NCI-H345 treated with DMSO at 0.1 percent for 48 hours (cell line): ENCODE results near the gene EIF1.
"Not testable (repeated sequence)": the region's sequence is repeated elsewhere in the genome, so short reads cannot be mapped to it uniquely, and the experiment has no call there.

Source experiments
- DNase-seq: peaks from one replicate; lab custom pipeline; 2025; ENCODE audit not compliant: unreplicated experiment; lab: John Stamatoyannopoulos, UW

Gene EIF1

GRCh38 chr17:41678411-41678906 is 10.2 kb upstream of the EIF1 start:
- no peak for DNase-seq

GRCh38 chr17:41678907-41679739 is 9.6 kb upstream of the EIF1 start:
- no peak for DNase-seq

GRCh38 chr17:41679740-41680425 is 8.8 kb upstream of the EIF1 start:
- DNase-seq: no peak

- peak; percentile 72 for DNase-seq
Measured at GRCh38 chr17:41680426-41681040, 8.2 kb upstream of the EIF1 start.

- DNase-seq: no peak
Measured at GRCh38 chr17:41681776-41682175, 6.9 kb upstream of the EIF1 start.

GRCh38 chr17:41682631-41683030 is 6.1 kb upstream of the EIF1 start:
- no peak for DNase-seq

- DNase-seq: no peak
Measured at GRCh38 chr17:41683441-41684007, 5.2 kb upstream of the EIF1 start.

GRCh38 chr17:41684035-41684434 is 4.7 kb upstream of the EIF1 start:
- DNase-seq: no peak

- not testable (repeated sequence) for DNase-seq
Measured at GRCh38 chr17:41685753-41686152, 2.9 kb upstream of the EIF1 start.

- DNase-seq: no peak
Measured at GRCh38 chr17:41686281-41686680, 2.4 kb upstream of the EIF1 start.

GRCh38 chr17:41687828-41688640 is 651 bp upstream of the EIF1 start:
- peak; percentile 70 for DNase-seq

- DNase-seq: no peak
Measured at GRCh38 chr17:41689497-41690299, 1.0 kb downstream of the EIF1 start.

- DNase-seq: no peak
Measured at GRCh38 chr17:41690497-41690896, 1.8 kb downstream of the EIF1 start.

GRCh38 chr17:41691031-41691777 is 2.5 kb downstream of the EIF1 start:
- no peak for DNase-seq

GRCh38 chr17:41692722-41693521 is 4.2 kb downstream of the EIF1 start:
- no peak for DNase-seq

GRCh38 chr17:41695134-41695661 is 6.5 kb downstream of the EIF1 start:
- no peak for DNase-seq

- peak; percentile 11 for DNase-seq
Measured at GRCh38 chr17:41695954-41696757, 7.5 kb downstream of the EIF1 start.
